NCI-H2227 (cell line): ENCODE data around the gene TBC1D12.
"Not testable (repeated sequence)": the region's sequence is repeated elsewhere in the genome, so short reads cannot be mapped to it uniquely, and the experiment has no call there.

Experiments used
- DNase-seq: peaks from one replicate; lab custom pipeline; 2025; ENCODE audit not compliant: unreplicated experiment; lab: John Stamatoyannopoulos, UW

Gene TBC1D12

GRCh38 chr10:94402204-94402842, at the start of gene TBC1D12:
TSS of gene TBC1D12 (plus strand) at chr10:94402541. CDS start at chr10:94402614, 73 bp downstream.
- DNase-seq = peak; percentile 95

GRCh38 chr10:94353336-94353735, 49.0 kb upstream of the TBC1D12 start:
- no peak for DNase-seq

GRCh38 chr10:94355841-94356240, 46.5 kb upstream of the TBC1D12 start:
- no peak for DNase-seq

- DNase-seq = no peak
Measured at GRCh38 chr10:94357193-94357592, 45.1 kb upstream of the TBC1D12 start.

- DNase-seq = no peak
Measured at GRCh38 chr10:94358480-94358879, 43.9 kb upstream of the TBC1D12 start.

- DNase-seq = no peak
Measured at GRCh38 chr10:94361171-94361794, 41.1 kb upstream of the TBC1D12 start.

- peak; percentile 95 for DNase-seq
Measured at GRCh38 chr10:94362360-94363250, 39.7 kb upstream of the TBC1D12 start, which contains the start of gene NOC3L. TSS of gene NOC3L (minus strand) at chr10:94362939. CDS start at chr10:94362838, 101 bp downstream.

GRCh38 chr10:94363251-94363565, 39.1 kb upstream of the TBC1D12 start:
- no peak for DNase-seq

GRCh38 chr10:94364482-94364881, 37.9 kb upstream of the TBC1D12 start:
- no peak for DNase-seq

GRCh38 chr10:94366382-94366781, 36.0 kb upstream of the TBC1D12 start:
- no peak for DNase-seq

- no peak for DNase-seq
Measured at GRCh38 chr10:94370501-94370900, 31.8 kb upstream of the TBC1D12 start.

GRCh38 chr10:94375374-94375773, 27.0 kb upstream of the TBC1D12 start:
- DNase-seq = no peak

- DNase-seq = no peak
Measured at GRCh38 chr10:94376865-94377264, 25.5 kb upstream of the TBC1D12 start.

GRCh38 chr10:94383530-94383929, 18.8 kb upstream of the TBC1D12 start:
- no peak for DNase-seq

- not testable (repeated sequence) for DNase-seq
Measured at GRCh38 chr10:94385733-94386132, 16.6 kb upstream of the TBC1D12 start.

- not testable (repeated sequence) for DNase-seq
Measured at GRCh38 chr10:94392117-94392516, 10.2 kb upstream of the TBC1D12 start.

GRCh38 chr10:94397549-94398370, 4.6 kb upstream of the TBC1D12 start:
- no peak for DNase-seq

GRCh38 chr10:94398762-94399161, 3.6 kb upstream of the TBC1D12 start:
- DNase-seq = no peak

GRCh38 chr10:94402843-94403379, 570 bp downstream of the TBC1D12 start:
- DNase-seq = peak; percentile 45

- peak; percentile 24 for DNase-seq
Measured at GRCh38 chr10:94403380-94404213, 1.3 kb downstream of the TBC1D12 start.
